A673 (cell line): ENCODE measurements around the gene EPHA6. TPM values are rescaled to one million over a fixed set of nuclear protein-coding genes. Genes with fewer than 3 reads are reported as not detected.

ENCODE experiments used
- BruUV-seq: library from RNA; stranded (reverse); fragments of 400-500 nt; replicated peaks from 2 replicates; lab custom pipeline; 2021; lab: Mats Ljungman, UMichigan
- CTCF ChIA-PET: fragments of 300-600 bp; sonication (Branson Sonifier 250); formaldehyde crosslinking; loops from one replicate; lab custom pipeline; 2022; ENCODE audit warnings: antibody characterized with exemption; lab: Charles Lee
- POLR2A ChIA-PET: fragments of 300-600 bp; sonication (Branson Sonifier 250); formaldehyde crosslinking; loops from one replicate; lab custom pipeline; 2022; ENCODE audit warnings: antibody characterized with exemption; ENCODE audit not compliant: low non-redundant PET; lab: Charles Lee
- DNase-seq: peaks from one replicate; pipeline ENCODE4 v3.0.0-alpha.2; 2015; ENCODE audit warnings: low spot score
- H3K27ac ChIP-seq: fragments of 200-600 bp; sonication (generic); 2 replicates; pipeline ENCODE4 v1.5.1; 2016; ENCODE audit warnings: mixed run types, low read depth, mild to moderate bottlenecking, mixed read lengths, antibody characterized with exemption, low read length; ENCODE audit not compliant: poor library complexity, severe bottlenecking
- H3K27me3 ChIP-seq: fragments of 200-600 bp; sonication (generic); replicated peaks from 2 replicates; pipeline ENCODE4 v1.6.1; 2017; ENCODE audit warnings: mixed run types, low read depth, mild to moderate bottlenecking, mixed read lengths, antibody characterized with exemption, low read length; ENCODE audit not compliant: insufficient read depth, poor library complexity
- H3K36me3 ChIP-seq: fragments of 200-600 bp; sonication (generic); 2 replicates; pipeline ENCODE4 v1.6.1; 2016; ENCODE audit warnings: mixed run types, mild to moderate bottlenecking, mixed read lengths, antibody characterized with exemption, low read length; ENCODE audit not compliant: insufficient read depth, poor library complexity, severe bottlenecking
- H3K4me1 ChIP-seq: fragments of 200-600 bp; sonication (generic); 2 replicates; pipeline ENCODE4 v1.6.1; 2017; ENCODE audit warnings: mixed run types, mild to moderate bottlenecking, mixed read lengths, antibody characterized with exemption, low read length; ENCODE audit not compliant: insufficient read depth, poor library complexity, severe bottlenecking
- H3K4me3 ChIP-seq: fragments of 200-600 bp; sonication (generic); 2 replicates; pipeline ENCODE4 v1.5.1; 2016; ENCODE audit warnings: low read depth, mixed run types, mild to moderate bottlenecking, mixed read lengths, low read length; ENCODE audit not compliant: poor library complexity, severe bottlenecking
- H3K9me3 ChIP-seq: fragments of 200-600 bp; sonication (generic); 2 replicates; pipeline ENCODE4 v1.6.1; 2016; ENCODE audit warnings: mixed run types, low read depth, mild to moderate bottlenecking, mixed read lengths, antibody characterized with exemption, low read length; ENCODE audit not compliant: poor library complexity, severe bottlenecking
- EZH2 ChIP-seq: fragments of 200-600 bp; sonication (generic); IDR thresholded peaks from 2 replicates; pipeline ENCODE4 v1.6.1; 2017; ENCODE audit warnings: borderline replicate concordance, low read depth, mild to moderate bottlenecking, mixed read lengths, antibody characterized with exemption, low read length; ENCODE audit not compliant: poor library complexity, severe bottlenecking
- intact Hi-C: fragments of 100-400 bp; cut with micrococcal nuclease; formaldehyde crosslinking; loops from one replicate; pipeline ENCODE4 v1.10.0; 2022; ENCODE audit not compliant: unreplicated experiment
- total RNA-seq: library from RNA; stranded (reverse); gene quantifications from 2 replicates; pipeline ENCODE4 v1.2.3, GENCODE V29; 2021
- TF ChIP-seq, protein P1 (sequence below): fragments of 300-800, 200-600 bp; sonication (generic); conservative IDR thresholded peaks from 2 replicates; pipeline ENCODE4 v1.5.1; 2017; ENCODE audit warnings: low read depth, mild to moderate bottlenecking, antibody characterized with exemption, low read length, moderate library complexity, mixed read lengths

EPHA6 gene
- total RNA-seq, 1 experiment from 2014 or later = not detected

DNA sequence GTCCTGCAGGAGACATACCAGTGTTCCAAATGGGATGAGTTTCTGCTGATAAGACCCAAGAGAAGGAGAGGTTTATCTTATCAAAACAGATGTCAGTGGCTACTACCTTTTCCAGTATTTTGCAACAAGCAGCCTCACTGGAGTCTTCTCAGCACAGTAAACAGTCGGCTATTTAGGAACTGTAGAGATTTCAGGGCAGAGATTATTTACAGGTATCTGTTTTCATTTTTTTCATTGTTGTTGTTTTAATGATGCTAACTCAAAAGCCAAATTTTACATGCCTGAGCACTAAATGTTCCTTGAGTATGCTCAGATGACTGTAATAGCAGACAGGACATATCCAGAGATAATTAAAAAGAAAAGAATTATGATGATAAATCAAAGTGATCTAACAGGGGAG lies 252.1 kb downstream of the EPHA6 start:
- ChIA-PET POLR2A (no interaction called here), CTCF (no interaction called here)
- H3K4me3 ChIP-seq = no peak overlapping the region
- H3K27me3 ChIP-seq = no peaks in the 10 kb centered on the region
- BruUV-seq = no TSS peak
- no peaks in the 10 kb centered on the region for H3K36me3 ChIP-seq
- no peak overlapping the region for H3K27ac ChIP-seq
- intact Hi-C loops = no loop called here
- DNase-seq = no peak
- H3K4me1 ChIP-seq = no peaks in the 10 kb centered on the region
- H3K9me3 ChIP-seq = peaks cover 12% of the 10 kb centered on the region
- TF ChIP-seq, protein P1, sequence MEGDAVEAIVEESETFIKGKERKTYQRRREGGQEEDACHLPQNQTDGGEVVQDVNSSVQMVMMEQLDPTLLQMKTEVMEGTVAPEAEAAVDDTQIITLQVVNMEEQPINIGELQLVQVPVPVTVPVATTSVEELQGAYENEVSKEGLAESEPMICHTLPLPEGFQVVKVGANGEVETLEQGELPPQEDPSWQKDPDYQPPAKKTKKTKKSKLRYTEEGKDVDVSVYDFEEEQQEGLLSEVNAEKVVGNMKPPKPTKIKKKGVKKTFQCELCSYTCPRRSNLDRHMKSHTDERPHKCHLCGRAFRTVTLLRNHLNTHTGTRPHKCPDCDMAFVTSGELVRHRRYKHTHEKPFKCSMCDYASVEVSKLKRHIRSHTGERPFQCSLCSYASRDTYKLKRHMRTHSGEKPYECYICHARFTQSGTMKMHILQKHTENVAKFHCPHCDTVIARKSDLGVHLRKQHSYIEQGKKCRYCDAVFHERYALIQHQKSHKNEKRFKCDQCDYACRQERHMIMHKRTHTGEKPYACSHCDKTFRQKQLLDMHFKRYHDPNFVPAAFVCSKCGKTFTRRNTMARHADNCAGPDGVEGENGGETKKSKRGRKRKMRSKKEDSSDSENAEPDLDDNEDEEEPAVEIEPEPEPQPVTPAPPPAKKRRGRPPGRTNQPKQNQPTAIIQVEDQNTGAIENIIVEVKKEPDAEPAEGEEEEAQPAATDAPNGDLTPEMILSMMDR = no peak
- TF ChIP-seq EZH2 = no peak

GRCh38 chr3:97070302-97070701 lies 255.9 kb downstream of the EPHA6 start:
- no peak for DNase-seq
- ChIA-PET POLR2A (no interaction called here), CTCF (no interaction called here)
- intact Hi-C loops = no loop called here
- Histone ChIP-seq H3K27me3 (no peaks in the 10 kb centered on the region), H3K4me1 (no peaks in the 10 kb centered on the region), H3K27ac (no peak overlapping the region), H3K9me3 (peaks cover 9% of the 10 kb centered on the region), H3K4me3 (no peak overlapping the region), H3K36me3 (no peaks in the 10 kb centered on the region)
- TF ChIP-seq, protein P1 = no peak
- TF ChIP-seq EZH2 = no peak
- no TSS peak for BruUV-seq

GRCh38 chr3:97074546-97074945 lies 260.2 kb downstream of the EPHA6 start:
- CTCF ChIA-PET = no interaction called here

More at GRCh38 chr3:97074546-97074945, 260.2 kb downstream of the EPHA6 start:
- BruUV-seq = no TSS peak
- intact Hi-C loops = no loop called here
- POLR2A ChIA-PET = no interaction called here
- H3K4me3 ChIP-seq = no peak overlapping the region
- no peak overlapping the region for H3K27ac ChIP-seq
- no peak for TF ChIP-seq EZH2
- TF ChIP-seq, protein P1 = no peak
- H3K9me3 ChIP-seq = peaks cover 3% of the 10 kb centered on the region
- H3K36me3 ChIP-seq = no peaks in the 10 kb centered on the region
- no peak for DNase-seq
- H3K27me3 ChIP-seq = no peaks in the 10 kb centered on the region
- H3K4me1 ChIP-seq = no peaks in the 10 kb centered on the region
